HG03097 (cell line): Measurements from ENCODE around the gene SND1.

ENCODE experiments used
- ATAC-seq: cut with Tn5 transposase; IDR thresholded peaks from one replicate; pipeline ENCODE4 v1.9.1; 2021; ENCODE audit not compliant: unreplicated experiment, low FRiP score

The SND1 gene

DNA sequence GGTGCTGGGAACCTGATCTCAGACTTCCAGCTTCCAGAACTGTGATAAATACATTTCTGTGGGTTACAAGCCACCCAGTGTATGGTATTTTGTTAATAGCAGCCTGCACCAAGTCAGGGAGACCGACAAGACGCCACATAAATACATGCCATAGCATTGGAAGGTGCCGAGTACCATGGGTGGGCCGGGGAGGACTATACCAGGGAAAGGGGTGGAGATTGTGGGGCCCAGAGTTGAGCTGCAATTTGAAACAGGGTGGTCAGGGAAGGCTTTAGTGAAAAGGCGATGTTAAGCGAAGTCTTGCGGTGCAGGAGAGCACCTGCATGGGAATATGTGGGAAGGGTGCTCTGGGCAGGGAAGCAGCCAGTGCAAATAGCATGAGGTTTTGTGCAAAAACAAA is 468.1 kb downstream of the SND1 start:
- ATAC-seq, result no peak

DNA sequence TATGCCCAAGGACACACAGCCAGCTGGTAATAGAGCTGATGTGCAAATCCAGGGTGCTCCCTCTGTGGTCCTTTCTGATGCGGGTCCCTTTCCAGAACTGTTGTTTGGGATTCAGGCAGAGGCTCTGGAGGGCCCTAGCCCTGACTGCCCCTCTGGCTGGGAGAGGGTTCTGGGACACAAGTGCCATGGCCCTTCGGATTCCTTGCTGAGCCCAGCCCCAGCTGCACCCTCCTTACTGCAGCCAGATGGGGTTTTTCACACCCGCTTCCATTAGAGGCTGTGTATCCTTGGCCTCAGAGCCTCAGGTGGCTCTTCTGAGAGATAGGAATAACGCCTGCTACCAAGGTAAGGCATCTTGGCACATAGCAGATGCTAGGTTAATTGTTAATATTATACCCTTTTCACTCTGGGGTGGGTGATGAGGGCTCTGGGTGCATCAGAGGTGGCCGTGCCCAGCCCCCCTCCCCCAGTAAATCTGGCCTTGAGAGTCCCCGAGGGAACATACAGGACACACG is 469.0 kb downstream of the SND1 start:
- ATAC-seq, result no peak

DNA sequence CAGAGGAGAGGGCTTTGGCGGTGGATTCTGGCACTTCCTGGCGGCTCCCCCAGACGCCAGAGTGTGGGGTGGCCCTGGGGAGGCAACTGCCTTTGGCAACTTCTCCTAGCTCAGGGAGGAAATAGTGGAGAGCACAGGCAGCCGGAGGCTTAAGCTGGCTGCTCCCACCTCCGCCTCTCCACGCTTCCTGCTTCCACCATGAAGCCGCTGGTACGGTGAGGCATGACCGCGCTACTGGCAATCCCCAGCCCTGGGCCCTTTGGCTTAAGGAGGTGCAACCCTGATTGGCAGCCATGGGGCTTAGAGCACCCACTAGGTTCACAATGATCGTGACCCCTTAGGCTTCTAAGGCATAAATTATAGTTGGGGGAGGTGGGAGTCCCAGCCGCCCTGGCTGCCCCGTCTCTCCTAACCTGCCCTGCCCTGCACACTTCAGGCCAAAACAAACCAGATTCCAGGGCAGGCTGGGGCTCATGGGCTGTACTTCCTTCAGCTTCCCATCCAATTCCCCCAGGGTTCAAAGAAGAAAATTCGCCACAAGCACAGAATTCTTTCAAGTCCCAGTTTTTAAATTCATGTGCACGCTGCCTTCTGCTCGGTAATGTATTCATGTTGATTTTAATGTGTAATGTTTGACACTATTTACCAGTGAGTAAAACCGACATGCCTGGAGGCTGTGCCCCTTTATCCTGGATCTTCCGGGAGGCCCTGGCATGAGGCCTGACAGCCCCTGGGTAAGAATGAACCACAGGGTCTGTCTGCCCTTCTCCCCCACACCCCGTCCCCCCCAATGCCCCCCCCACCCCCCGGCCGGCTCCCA is 469.9 kb downstream of the SND1 start:
- ATAC-seq, result no peak

DNA sequence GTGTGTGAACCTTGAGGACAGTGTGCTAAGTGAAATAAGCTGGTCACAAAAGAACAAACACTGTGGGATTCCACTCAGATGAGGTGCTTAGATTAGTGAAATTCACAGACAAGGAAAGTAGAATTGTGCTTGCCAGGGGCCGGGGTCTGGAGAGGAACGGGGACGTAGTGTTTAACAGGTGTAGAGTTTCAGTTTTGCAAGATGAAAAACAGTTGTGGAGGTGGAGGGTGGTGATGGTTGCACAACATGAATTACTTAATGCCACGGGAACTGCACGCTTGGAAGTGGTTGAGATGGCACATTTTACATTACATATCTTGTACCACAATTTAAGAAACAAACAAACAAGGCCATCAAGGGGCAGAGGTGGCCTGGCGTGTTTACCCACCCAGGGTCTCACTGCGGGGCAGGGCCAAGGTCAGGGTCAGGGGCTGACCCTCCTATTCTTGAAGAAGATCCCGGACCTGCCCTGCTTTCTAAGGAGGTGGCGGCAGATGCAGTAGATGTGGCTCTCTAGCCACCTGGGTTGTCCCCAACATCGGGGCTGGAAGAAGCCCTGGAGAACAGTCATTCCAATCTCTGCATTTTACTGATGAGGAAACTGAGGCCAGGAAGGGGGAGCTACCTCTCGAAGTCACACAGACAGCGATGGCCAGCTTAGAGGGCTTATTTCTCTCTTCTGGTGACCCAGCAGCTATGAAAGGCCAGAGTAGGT is 470.7 kb downstream of the SND1 start:
- no peak for ATAC-seq

DNA sequence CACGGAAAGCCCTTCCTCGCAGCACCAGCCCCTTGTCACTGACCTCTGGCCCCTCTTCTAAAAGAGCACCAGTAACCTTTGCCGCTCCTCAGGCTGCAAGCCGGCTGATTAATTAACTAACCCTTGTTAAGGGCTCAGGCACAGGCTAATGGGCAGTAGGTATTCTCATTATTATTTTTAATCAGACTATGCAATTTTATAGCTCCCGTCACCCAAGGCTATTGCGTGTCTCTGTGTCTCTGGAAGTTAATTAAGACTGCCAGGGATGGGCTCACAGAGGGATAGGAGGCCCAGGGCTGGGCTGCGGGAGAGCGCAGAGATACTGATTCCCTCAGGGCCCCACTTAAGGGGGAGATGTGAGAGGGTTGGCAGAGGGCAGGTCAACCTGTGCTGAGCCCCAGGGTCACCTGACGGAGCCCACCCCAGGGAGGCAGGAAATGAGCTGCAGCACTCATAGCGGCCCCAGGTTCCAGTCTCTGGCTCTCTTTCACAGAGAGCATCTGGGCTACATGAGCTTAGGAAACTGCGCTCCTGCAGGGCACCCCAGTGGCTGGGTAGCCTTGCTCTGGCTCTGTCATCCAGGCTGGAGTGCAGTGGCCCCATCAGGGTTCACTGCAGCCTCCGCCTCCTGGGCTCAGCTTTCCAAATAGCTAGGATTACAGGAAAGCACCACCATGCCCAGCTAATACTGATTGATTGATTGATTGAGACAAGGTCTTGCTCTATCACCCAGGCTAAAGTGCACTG is 471.5 kb downstream of the SND1 start:
- no peak for ATAC-seq

DNA sequence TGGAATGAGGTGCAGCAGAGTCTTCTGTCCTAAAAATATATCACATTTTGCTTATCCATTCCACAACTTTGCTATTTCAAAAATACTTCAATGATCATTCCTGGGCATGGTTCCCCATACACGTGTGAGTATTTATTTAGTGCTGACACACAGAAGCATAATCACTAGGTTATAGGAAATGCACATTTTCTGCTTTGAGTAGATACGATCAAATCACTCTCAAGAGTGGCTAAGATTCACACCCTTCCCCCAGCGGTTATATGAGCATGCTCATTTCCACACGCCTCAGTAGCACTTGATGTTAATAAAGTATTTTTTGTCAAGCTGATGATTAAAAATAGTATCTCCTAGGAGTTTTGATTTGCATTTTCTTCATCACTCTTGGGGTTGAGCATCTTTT is 472.8 kb downstream of the SND1 start:
- ATAC-seq, result no peak

DNA sequence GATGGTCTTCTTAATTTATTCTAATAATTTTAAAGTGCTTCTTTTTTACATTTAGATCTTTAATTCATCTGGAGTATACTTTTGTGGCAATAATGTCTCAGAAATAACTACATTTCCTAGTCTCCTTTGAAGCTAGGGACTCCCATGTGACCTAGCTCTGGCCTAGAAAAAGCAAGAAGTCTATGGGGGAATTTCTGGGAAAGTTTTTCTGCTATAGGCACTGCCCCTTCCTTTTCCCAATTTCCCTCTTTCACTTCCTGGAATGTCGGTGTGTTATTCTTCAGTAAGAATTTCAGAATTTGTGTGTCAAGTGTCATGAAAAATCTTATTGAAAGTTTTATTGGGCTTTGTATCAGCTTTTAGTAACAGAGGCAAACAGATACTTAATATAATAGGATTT is 473.8 kb downstream of the SND1 start:
- ATAC-seq, result no peak

DNA sequence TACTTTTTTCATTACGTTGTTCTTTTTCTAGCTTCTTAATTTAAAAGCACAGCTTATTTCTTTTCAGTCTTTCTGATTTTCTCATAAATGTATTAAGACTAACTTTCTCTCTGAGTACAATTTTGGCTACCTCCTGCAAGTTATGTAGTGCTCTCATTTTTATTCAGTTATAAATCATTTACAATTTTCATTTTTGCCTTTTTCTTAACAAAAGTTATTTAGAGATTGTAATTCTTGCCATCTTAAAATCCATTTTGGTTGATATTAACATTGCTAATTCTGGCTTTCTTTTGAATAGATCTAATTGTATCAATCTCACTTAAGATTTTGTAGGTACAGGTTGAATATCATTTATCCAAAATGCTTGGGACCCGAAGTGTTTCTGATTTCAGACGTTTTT is 476.4 kb downstream of the SND1 start:
- no peak for ATAC-seq

DNA sequence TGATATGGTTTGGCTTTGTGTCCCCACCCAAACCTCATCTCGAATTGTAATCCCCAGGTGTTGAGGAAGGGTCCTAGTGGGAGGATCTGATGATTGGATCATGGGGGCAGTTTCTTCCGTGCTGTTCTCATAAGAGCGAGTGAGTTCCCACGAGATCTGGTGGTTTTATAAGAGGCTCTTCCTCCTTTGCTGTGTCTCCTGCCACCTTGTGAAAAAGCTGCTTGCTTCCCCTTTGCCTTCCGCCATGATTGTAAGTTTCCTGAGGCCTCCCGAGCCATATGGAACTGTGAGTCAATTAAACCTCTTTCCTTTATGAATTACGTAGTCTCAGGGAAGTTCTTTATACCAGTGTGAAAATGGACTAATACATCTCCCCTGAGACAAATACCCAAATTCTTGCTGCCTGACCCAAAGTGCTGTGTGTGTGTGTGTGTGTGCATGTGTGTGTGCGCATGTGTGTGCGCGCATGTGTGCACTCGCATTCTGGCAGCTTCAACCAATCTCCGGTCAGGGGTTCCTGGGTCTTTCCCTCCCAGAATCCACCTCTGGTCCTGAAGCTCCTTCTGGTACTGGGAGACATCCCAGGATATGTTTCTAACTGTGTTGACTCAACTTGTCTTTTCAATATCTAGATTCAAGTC is 477.4 kb downstream of the SND1 start:
- no peak for ATAC-seq

DNA sequence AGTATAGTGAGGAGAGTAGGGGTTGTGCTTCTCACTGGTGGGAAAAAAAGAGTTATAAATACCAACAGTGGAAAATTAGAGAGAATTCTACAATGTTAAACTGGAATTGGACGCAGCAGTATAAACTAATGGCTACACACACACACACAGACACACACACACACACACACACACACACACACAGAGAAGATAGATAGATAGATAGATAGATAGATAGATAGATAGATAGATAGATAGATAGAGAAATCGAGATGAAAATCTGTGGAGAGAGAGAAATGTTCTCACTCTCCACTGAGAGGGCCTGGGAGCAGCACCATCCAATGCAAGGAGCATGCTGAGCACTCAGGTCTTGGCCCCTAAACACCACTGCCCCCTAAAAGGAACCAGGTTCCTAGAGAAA is 479.1 kb downstream of the SND1 start:
- ATAC-seq, result no peak

DNA sequence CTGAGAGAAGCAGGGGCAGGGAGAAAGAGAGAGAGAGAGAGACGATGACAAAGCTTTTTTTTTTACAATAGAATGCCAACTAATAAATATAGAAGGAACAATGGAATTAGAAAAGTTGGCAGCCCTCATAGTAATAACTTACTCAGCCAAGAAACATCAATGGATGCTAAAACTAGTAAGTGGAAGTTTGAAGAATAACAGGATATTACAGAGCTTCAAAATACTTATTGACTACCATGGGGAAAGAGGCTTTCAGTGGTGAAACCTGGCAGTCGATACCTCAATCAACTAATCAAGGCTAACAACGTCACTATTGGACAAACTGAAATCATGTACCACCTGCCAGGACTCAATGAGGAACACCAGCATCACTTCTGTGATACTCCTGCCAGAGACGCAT is 479.7 kb downstream of the SND1 start:
- no peak for ATAC-seq

DNA sequence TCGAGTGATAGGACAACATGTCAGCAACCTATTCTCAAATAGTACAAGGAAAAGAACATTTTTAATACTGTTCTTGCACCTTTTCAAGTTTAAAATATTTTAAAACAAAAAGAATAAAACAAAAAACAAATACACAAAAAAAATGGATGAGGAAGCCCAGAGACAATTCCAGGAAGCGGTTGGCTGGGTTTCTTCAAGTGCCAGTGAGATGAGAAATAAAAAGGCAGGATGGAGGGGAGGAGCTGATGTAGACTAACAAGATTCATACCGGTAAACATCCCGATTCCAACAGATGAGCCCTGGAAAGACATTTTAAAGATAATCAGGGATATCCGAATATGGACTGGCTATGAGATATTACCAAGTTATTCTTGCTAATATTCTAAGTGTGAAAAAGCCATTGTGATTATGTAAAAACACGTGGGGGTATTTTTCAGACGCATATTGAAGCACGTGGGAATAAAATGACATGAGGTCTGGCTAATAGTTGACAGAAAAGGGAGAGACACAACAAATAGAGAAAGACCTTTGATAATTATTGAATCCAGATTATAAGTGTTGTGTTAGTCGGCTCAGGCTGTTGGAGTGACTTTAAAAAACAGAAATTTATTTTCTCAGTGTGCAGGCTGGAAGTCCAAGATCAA is 480.6 kb downstream of the SND1 start:
- no peak for ATAC-seq

DNA sequence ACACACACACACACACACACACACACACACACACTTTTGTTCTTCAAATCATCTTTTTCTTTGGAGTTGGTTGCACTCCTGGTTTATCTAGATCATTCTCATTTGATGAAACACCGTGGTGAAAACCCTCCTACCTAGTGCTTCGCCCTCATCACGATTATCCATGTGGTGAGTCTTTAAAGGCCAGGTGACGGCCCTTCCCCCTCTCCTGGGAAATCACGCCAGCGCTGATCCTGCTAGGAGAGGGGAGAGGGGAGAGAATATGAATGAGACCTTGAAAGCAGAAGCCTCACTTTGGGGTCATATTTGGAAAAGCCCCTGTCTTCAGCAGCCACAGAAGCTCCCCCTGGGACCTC is 483.1 kb downstream of the SND1 start:
- ATAC-seq, result no peak

DNA sequence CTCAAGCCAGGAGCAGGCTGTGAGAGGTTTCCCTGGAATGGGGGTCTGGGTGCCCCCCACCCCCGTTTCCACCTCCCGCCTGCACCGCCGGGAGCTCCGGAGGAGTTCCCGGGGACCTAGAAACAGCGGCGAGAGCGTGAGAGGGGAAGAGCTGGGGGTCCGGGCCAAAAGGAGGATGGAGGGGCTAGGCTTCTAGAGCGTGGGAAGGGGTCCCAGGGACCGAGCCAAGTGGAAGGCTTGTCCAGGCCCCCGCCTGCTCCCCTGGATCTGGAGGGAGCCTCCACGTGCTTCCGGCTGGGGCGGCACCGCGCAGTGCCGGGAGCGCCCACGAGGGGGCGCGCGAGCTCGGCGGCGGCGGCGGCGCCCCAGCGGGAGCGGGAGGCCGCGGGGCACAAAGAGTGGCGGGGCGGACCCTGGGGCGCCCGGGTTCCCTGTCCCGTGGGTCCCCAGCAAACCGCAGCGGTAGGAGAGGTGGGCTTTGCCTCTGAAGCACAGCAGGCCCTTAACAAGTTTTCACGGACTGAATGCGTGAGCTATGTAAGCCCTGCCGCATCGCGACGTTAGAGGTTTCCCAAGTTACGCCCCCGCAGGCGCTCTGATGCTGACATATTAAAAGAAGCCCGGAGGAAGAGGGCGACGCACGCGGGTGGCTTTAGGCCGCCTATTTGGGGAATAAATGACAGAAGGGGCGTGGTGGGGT is 483.7 kb downstream of the SND1 start:
- ATAC-seq, result peak; percentile 87

DNA sequence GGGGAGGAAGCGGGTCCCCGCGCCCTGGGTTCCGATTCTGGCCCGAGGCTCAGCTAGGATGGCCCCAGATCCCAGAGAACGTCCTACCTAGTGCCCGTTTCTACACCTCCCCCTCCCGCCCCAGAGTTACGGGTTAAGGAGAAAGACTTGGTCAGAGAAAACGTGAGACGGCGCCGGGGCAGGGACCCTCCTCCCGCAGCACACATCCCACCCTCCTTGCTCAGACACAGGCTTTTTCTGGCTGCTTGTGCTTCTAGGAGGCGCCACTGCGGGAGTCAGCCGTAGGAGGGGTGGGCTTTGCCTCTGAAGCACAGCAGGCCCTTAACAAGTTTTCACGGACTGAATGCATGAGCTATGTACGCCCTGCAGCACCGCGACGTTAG is 484.2 kb downstream of the SND1 start:
- ATAC-seq, result no peak

DNA sequence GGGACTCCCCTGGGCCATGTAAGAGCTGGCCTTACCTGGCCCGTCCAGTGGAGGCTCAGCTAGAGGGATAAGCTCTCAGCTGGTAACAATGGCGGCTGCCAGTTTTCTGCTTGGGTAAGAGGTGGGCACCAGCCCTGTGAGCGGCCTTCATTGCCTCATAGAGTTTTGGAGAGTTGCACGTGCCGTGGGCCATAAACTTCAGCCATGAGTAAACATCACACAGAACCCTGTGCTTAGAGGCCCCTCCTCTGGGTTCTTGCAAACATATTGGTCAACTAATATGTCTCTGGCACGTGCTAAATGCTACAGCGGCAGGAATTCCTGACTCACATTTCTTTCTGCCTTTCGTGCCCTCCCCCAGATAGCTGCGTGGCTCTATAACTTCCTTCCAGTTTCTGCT is 485.2 kb downstream of the SND1 start:
- ATAC-seq, result no peak

DNA sequence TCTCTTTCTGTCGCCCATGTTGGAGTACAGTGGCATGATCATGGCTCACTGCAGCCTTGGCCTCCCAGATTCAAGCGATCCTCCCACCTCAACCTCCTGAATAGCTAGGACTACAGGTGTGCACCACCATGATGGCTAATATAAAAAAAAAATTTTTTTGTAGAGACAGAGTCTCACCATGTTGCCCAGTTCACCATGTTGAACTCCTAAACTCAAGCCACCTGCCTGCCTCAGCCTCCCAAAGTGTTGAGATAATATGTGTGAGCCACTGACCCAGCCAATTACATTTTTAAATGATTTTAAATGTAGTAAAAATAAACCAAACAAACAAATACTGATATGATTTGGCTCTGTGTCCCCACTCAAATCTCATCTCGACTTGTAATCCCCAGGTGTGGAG is 487.4 kb downstream of the SND1 start:
- no peak for ATAC-seq

DNA sequence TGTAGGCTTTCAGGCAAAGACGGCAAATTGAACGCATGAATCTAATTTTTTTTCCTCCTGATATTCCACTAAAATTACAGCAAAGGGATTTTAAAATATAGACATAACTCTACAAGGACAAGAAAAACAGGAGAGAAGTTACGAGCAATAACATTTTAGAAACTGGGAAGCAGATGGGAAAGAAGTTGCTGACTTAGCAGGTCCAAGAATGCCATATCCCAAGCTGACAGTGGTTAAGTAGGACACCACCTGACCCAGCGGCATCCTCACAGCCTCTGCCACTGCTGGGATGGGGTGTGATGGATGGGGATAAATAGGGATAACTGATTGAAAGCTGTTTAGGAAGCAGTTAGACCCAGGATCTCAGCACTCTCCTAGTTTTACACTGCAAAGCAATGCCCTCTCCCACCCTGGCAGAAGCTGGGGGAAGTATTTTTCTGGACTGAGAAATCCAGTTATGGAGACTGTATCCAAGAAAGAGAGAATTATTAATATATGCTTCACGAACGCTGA is 489.7 kb downstream of the SND1 start:
- ATAC-seq, result no peak
